Ectodermal cell (in vitro differentiated cells): ENCODE data around the gene CFAP91.

ENCODE experiments used
- H3K27ac ChIP-seq: 2 replicates; pipeline ENCODE4 v1.7.0; 2013; ENCODE audit warnings: mild to moderate bottlenecking, low read depth, low read length; ENCODE audit not compliant: insufficient read depth, poor library complexity, severe bottlenecking
- H3K27me3 ChIP-seq: 2 replicates; pipeline ENCODE4 v1.7.0; 2013; ENCODE audit warnings: mild to moderate bottlenecking, low read length; ENCODE audit not compliant: insufficient read depth, control insufficient read depth, poor library complexity, severe bottlenecking
- H3K36me3 ChIP-seq: one replicate; pipeline ENCODE4 v1.7.0; 2013; ENCODE audit warnings: low read length; ENCODE audit not compliant: control insufficient read depth, insufficient read depth
- H3K4me1 ChIP-seq: one replicate; pipeline ENCODE4 v1.7.0; 2013; ENCODE audit warnings: low read length; ENCODE audit not compliant: control insufficient read depth, insufficient read depth
- H3K4me3 ChIP-seq: 2 replicates; pipeline ENCODE4 v1.7.0; 2013; ENCODE audit warnings: low read depth, low read length, control low read depth; ENCODE audit not compliant: insufficient read depth
- H3K9me3 ChIP-seq: 2 replicates; pipeline ENCODE4 v1.7.0; 2013; ENCODE audit warnings: mild to moderate bottlenecking, low read length, moderate library complexity; ENCODE audit not compliant: control insufficient read depth
- WGBS, 2 experiments: methylation state at CpG; one replicate each; pipeline ENCODE4 v1.1.7; 2013; ENCODE audit warnings: missing lambda C conversion rate in 2 of 2; 5-methylcytosine and 5-hydroxymethylcytosine counted together

Gene CFAP91

DNA sequence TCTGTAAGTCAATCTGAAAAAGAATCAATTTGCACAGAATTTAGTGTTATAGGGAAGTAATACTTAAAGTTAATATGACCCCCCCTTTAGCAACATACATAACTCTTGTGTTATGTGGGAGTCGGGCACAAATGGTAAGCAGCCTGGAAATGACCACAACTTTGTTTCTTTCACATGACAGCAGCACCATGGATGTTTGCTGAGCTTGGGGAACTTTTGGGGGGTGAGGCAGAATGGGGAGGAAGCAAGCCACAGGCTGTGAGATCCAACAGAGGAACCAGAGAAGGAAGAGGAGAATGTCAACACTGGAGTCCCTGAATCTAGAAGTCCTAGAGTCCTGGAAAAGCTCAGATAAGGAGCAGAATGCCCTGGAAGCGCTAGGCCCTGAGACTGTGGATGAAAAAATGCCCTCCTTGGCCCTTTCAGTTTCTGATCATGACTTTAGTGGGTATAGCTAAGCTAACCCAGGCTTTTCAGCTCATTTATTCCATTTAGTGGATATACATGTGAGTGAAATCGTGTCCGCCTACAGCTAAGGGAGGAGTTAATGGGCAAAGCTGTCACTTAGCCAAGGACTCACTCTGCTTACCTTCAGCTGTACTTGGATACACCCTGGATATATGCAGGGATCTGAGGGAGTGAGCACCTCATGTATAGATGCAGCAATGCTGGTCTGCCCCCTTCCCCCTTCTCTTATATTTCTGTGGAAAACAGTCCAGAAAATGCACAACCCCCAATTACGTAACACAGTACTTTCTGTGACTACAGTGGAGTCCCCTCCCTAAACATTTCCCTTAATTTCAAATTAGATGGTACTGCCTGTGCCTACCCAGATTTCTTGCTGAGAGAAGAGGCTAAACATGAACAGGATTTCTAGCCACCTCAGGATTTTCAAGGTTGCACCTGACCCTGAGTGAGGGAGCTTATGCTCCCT is 39.1 kb downstream of the CFAP91 start:
- WGBS, 2 experiments: 95 to 96% methylated on average over 5 of the region's 5 CpGs
- no peak overlapping the region for H3K4me3 ChIP-seq
- H3K27me3 ChIP-seq: no peaks in the 10 kb centered on the region
- no peaks in the 10 kb centered on the region for H3K9me3 ChIP-seq
- peaks cover 2% of the 10 kb centered on the region for H3K36me3 ChIP-seq
- H3K4me1 ChIP-seq: no peaks in the 10 kb centered on the region
- H3K27ac ChIP-seq: no peak overlapping the region

DNA sequence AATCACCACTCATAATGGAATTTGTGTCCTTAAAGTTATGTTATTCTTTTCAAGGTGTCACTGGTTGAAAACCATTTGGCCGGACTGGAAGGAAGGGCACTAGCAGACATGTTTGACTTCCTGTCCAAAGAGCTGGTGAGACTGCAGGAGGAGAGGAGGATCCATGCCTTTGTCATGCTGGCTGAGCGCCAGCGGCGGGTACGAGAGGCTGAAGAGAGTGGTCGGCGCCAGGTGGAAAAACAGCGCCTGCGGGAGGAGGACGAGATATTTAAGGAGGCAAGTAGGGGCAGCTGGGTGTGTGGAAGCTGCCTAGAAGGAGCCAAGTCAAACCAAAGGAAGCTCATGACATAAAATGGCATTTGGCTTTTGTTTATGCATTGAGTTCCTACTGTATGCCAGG is 41.1 kb downstream of the CFAP91 start:
- Histone ChIP-seq H3K27ac (no peak overlapping the region), H3K4me3 (no peak overlapping the region), H3K4me1 (no peaks in the 10 kb centered on the region), H3K36me3 (peaks cover 5% of the 10 kb centered on the region), H3K9me3 (no peaks in the 10 kb centered on the region), H3K27me3 (no peaks in the 10 kb centered on the region)
- 94 to 95% methylated on average over 9 to 10 of the region's 10 CpGs for WGBS, 2 experiments

DNA sequence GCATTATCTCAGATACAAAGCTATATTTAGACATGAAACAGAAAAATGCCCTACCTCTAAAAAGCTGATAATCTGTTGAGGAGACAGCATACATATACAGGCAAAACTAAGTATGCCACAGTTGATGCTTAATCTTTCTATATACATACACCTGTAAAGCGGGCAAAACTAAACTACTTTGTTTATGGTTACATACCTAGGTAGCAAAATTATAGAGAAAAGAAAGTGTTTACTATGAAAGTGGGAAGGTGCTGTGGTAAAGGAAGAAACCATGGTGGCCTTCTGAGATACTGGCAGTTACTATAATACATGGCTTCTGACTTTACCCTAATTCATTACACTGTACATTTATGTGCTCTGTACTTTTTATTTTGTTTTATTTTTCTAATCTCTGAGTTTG is 43.1 kb downstream of the CFAP91 start:
- no CpG with 5 or more reads among the region's 1 CpG for WGBS, 2 experiments
- H3K27ac ChIP-seq: no peak overlapping the region
- H3K27me3 ChIP-seq: no peaks in the 10 kb centered on the region
- H3K4me3 ChIP-seq: no peak overlapping the region
- no peaks in the 10 kb centered on the region for H3K9me3 ChIP-seq
- H3K4me1 ChIP-seq: no peaks in the 10 kb centered on the region
- H3K36me3 ChIP-seq: peaks cover 5% of the 10 kb centered on the region

DNA sequence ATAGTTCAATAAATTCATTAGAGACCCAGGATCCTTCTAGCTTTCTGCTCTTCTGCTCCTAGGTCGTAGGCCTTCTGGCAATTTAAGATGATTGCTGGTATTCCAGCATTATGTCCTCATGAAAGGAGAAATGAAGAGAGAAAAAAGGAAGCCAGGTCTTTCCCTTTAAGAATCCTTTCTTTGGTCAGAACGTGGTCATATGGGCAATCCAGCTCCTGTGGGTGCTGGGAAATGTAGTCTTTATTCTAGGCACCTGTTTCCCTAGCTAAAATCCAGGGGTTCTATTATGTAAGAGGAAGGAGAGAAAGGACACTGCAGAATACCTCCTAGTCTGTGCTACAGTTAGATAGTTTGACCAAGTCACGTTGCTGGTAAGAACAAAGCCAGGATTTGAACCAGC is 43.6 kb downstream of the CFAP91 start:
- Histone ChIP-seq H3K4me1 (no peaks in the 10 kb centered on the region), H3K9me3 (no peaks in the 10 kb centered on the region), H3K36me3 (peaks cover 5% of the 10 kb centered on the region), H3K27me3 (no peaks in the 10 kb centered on the region), H3K4me3 (no peak overlapping the region), H3K27ac (no peak overlapping the region)
- 76 to 84% methylated on average over 3 of the region's 3 CpGs for WGBS, 2 experiments

DNA sequence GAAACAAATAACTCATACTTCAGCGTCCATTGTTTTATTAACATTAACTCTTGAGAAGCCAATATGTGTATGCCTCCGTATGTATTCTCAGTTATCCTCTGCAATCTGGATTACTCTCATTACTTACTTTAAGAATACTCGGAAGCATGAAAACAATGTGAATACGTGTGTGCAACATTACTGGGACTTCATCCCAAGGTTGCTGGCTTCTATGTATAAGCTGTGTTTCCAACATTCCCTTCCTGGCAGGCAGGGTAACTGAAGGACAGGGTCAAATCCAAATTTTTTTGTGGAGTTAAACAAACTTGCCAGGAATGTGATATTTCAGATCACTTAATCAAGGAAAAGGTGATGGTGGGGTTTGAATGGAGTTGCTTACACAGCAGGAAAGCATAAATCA is 44.5 kb downstream of the CFAP91 start:
- H3K36me3 ChIP-seq: peaks cover 5% of the 10 kb centered on the region

DNA sequence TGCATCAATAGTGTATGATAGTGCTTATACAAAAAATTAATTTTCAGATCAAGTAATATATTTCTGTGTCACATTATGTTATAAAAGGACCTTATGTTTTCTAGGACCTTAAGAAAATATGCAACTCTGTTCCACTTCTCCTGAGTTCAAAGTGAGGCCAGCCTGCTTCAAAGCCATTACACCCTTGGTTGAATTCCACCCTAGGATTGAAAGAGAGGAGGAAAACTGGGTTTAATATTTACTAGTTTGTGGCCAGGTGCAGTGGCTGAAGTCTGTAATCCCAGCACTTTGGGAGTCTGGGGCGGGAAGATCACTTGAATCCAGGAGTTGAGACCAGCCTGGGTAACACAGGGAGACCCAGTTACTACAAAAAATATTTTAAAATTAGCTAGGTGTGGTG is 46.2 kb downstream of the CFAP91 start:
- H3K4me3 ChIP-seq: no peak overlapping the region
- 84 to 86% methylated on average over 1 of the region's 1 CpG for WGBS, 2 experiments
- H3K9me3 ChIP-seq: no peaks in the 10 kb centered on the region
- no peaks in the 10 kb centered on the region for H3K4me1 ChIP-seq
- no peaks in the 10 kb centered on the region for H3K27me3 ChIP-seq
- H3K36me3 ChIP-seq: peaks cover 5% of the 10 kb centered on the region
- H3K27ac ChIP-seq: no peak overlapping the region

More for the DNA sequence above, 44.5 kb downstream of the CFAP91 start:
- Histone ChIP-seq H3K9me3 (no peaks in the 10 kb centered on the region), H3K4me3 (no peak overlapping the region), H3K27ac (no peak overlapping the region), H3K4me1 (no peaks in the 10 kb centered on the region), H3K27me3 (no peaks in the 10 kb centered on the region)
- WGBS, 2 experiments: 95% methylated on average over 4 of the region's 4 CpGs

DNA sequence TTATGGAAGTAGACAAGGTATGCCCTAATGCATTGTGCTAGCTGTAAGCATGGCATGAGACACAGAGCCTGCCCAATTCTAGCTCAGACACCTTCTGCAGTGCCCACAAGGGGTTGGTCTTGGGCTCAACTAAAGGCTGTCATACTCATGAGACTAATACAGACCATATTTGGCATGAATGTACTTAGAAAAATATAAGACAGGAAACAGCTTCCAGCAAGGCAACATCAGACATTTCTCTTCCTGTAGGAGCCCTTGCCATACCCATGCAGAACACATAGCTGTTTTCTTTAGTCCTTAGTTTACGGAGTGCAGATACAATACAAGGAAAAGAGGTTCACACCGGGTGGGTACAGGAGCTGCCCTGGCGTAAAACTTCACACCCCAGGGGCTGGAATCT is 48.6 kb downstream of the CFAP91 start:
- WGBS, 2 experiments: 93 to 100% methylated on average over 3 of the region's 3 CpGs
- no peaks in the 10 kb centered on the region for H3K27me3 ChIP-seq
- peaks cover 5% of the 10 kb centered on the region for H3K36me3 ChIP-seq
- H3K27ac ChIP-seq: no peak overlapping the region
- no peaks in the 10 kb centered on the region for H3K4me1 ChIP-seq
- no peaks in the 10 kb centered on the region for H3K9me3 ChIP-seq
- H3K4me3 ChIP-seq: no peak overlapping the region
